NCI-H226 (cell line): ENCODE data around the gene ZNF816.
"Not testable (repeated sequence)": the region's sequence is repeated elsewhere in the genome, so short reads cannot be mapped to it uniquely, and the experiment has no call there.

ENCODE experiments used
- DNase-seq: peaks from one replicate; pipeline ENCODE4 v3.0.0-alpha.2; 2015

ZNF816 gene

DNA sequence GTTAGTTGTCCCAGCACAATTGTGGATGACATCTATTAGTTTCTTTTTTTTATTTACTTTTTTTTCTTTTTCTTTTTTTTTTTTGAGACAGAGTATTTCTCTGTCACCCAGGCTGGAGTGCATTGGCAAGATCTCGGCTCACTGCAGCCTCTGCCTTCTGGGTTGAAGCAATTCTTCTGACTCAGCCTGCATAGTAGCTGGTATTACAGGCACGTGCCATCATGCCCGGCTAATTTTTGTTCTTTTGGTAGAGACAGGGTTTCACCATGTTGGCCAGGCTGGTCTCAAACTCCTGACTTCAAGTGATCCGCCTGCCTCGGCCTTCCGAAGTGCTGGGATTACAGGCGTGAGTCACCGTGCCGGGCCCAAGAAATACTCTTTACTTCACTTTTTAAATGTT, 38.0 kb downstream of the ZNF816 start:
- not testable (repeated sequence) for DNase-seq

- DNase-seq = peak; percentile 7
These were observed 38.7 kb downstream of the ZNF816 start for GRCh38 chr19:52923778-52924593.

- peak; percentile 75 for DNase-seq
These were observed 39.6 kb downstream of the ZNF816 start, which contains the start of gene ZNF888 for GRCh38 chr19:52922841-52923777. Gene ZNF888 (minus strand): TSS chr19:52923428. CDS start chr19:52917873, 5,555 bp downstream.

DNA sequence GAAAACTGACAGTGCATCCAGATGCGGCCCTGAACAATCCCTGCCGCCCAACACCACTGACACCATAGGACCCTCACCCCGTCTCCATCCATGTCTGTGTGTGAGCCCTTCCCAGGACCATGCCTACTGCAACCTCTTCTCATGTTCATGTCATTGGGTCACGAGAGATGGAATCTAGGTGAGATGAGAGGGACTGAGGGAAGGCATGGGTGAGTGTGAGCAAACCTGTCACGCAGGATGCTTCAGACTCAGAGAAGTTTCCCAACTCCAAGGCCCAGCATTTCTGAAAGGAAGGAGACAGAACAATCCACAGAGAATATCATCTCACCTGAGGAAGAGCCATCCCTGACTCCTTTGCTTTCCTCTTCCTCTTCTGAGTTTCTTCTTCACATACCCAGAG, 45.1 kb downstream of the ZNF816 start:
- DNase-seq = no peak

DNA sequence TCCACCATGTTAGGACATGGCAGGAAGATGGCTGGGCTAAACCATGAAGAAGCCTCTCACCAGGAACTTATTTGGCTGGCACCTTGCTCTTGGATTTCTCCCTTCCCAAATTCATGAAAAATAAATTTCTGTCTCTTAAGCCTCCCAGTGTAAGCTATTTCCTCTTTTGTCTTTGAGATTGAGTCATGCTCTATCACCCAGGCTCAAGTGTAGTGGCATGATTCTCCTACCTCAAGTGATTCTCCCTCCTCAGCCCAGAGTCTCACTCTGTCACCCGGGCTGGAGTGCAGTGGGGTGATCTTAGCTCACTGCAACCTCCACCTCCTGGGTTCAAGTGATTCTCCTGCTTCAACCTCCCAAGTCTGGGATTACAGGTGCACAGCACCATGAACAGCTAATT, 52.0 kb downstream of the ZNF816 start:
- DNase-seq = no peak

GRCh38 chr19:52904052-52904780, 58.5 kb downstream of the ZNF816 start:
- not testable (repeated sequence) for DNase-seq

DNA sequence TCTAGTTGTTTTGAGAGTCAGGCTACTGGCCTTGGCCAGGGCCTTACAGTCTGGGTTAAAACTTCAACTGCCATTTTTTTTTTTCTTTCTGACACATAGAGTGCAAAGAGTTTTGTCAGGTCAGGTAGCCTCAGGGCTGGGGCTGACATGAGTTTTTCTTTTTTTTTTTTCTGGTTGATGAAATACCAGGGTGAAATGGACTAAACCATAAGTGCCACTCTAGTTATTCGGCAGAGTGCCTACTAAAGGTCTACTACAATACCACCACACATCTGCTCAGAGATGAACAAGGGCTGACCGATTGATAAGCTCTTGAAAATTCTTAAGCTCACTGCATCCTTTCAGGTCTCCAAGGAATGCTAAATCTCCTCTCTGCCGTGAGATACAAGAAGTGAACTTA, 60.8 kb downstream of the ZNF816 start:
- no peak for DNase-seq
